NCI-H1417 treated with DMSO at 0.1 percent for 48 hours (cell line): ENCODE results near the gene PCNX2.
"Not testable (repeated sequence)": the region's sequence is repeated elsewhere in the genome, so short reads cannot be mapped to it uniquely, and the experiment has no call there.

Experiments used
- DNase-seq: peaks from one replicate; lab custom pipeline; 2025; lab: John Stamatoyannopoulos, UW

PCNX2 gene

GRCh38 chr1:233224311-233224710 lies 71.2 kb downstream of the PCNX2 start:
- no peak for DNase-seq

GRCh38 chr1:233217832-233218231 lies 77.7 kb downstream of the PCNX2 start:
- no peak for DNase-seq

GRCh38 chr1:233216009-233216408 lies 79.5 kb downstream of the PCNX2 start:
- DNase-seq, result no peak

DNA sequence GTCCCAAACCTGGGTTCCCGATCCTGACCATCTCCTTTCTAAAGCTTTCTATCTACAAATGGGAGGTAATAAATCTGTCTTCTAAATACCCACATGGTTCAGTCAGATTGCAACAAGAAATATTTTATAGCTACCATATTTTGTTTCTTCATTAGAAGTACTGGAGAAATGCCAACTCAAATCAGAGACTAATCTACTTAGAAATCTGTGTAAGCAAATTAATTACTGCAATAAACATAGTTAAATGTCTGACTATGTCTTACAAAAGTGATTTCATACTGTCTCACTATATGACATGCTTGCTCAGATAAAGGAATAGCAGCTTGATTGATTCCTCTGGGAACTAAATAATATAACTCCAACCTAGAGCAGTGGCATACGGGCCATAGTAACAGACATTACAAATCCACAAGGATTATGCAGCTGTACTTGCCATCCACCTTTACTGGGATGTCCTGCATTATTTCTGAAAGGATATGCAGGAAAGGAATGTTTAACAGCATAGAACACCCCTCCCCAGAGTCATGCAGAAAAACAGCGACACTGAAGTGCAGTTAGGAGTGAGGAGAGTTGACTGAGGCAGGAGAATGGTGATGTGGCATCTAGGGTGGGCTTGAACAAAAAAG lies 80.3 kb downstream of the PCNX2 start:
- DNase-seq, result no peak

DNA sequence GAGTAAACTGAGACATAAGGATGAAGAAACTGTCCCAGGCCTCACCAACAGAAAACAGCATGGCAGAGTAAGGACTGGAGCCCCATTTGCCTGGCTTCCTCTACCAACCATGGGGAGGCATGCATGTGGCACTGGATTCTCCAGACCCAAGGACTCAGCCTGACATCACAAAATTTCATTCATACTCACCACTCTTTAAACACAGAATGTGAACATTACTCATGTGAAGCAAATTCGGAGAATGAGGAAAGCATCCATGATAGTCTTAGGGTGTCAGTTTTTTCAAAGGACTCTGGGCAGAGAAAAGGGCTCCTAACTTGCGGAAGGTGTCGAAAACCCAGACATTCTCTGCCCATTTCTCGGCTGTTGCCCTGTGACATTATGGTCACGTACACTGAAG lies 83.9 kb downstream of the PCNX2 start:
- DNase-seq, result no peak

DNA sequence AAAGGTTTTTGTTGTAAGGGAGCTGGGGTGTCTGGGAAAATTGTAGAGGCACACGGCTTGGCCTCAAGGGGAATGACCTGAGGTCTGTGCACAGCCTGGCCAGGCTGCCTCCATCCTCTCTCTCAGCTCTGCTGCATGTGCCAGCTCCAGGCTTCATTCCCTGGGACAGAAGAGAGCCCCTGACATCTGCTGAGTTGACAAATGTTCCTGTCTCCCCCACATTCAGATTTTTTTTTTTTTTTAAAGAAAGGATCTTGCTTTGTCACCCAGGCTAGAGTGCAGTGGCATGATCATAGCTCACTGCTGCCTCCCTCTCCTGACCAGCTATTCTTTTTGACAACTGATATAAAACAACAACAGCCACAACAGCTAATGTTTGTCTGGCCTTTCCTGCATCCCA lies 84.4 kb downstream of the PCNX2 start:
- DNase-seq, result no peak

DNA sequence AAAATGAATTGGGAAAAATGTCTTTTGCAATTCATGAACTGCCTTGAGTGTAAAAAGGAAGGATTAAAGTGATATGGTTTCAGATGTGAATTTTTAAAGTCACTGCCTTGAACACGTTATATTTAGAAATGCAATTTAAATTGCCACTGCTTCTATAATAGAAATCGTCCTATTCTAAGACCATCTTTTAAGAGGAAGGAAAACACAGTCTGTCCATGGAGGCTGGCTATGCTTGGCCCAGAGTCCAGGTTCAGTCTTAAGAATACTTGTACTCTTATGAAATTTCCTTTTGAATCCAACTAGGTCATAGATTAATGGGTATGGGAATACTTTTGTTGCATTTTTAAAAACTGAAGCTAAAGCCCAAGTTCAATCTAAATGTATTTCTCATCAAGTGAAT lies 86.0 kb downstream of the PCNX2 start:
- no peak for DNase-seq

GRCh38 chr1:233208687-233209086 lies 86.8 kb downstream of the PCNX2 start:
- DNase-seq, result no peak

- no peak for DNase-seq
These were observed 97.6 kb downstream of the PCNX2 start for GRCh38 chr1:233197940-233198339.

GRCh38 chr1:233193741-233194140 lies 101.8 kb downstream of the PCNX2 start:
- no peak for DNase-seq

DNA sequence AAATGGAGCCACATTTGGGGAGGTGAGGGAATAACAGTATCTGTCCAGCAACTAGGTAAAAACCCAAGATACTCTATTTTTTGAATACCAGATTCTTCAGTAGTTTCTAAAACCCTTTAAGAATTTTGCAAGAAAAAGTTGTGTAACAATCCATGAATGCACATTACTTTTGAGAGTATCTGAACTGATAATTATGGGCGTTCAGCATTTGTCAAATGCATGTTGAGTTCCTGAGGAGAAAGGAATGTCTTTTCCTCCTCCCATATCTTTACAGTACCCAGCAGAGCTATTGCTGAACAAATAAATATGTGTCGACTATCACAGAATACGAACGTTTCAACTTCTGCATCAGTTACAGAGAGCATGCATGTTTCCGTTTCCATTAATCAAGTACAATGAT lies 104.5 kb downstream of the PCNX2 start:
- no peak for DNase-seq

GRCh38 chr1:233189526-233189925 lies 106.0 kb downstream of the PCNX2 start:
- DNase-seq, result no peak

- DNase-seq, result no peak
These were observed 107.5 kb downstream of the PCNX2 start for GRCh38 chr1:233188061-233188460.

DNA sequence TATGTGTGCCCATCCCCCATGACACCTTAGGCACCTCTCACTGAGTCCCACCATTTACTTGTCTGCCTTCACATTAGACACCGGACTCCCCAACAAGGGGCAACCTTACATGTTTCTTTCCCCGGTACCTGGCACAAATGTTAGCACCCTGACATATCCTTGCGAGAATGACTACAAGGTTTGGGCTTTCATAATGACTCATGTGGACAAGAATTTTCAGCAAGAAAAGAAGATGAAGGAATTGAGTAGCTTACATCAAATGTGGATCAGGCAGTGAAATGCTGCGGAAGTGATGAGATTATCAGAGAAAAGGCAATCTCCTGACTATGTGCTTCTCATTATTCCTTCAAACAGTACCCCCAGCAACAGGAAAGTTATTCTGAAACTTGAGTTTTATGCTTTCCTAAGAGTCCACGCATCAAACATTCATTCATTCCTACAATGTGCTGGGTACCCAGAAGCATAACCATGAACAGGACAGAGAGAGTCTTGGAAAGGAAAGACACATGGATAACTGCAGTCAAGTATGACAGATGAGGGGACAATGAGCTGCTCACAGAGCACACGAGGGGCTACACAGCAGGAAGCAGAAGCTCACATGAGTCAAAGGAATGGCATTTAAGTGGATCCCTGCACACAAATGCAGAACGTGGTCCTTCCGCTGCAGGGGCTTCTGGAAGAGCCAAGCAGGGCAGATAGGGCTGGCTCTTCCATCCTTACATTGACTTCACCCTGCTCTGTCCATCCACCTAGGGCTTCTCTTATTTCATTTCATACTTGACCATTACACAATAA lies 112.1 kb downstream of the PCNX2 start:
- no peak for DNase-seq

- DNase-seq, result no peak
These were observed 112.9 kb downstream of the PCNX2 start for GRCh38 chr1:233182587-233182986.

GRCh38 chr1:233180641-233181364 lies 114.7 kb downstream of the PCNX2 start:
- DNase-seq, result no peak

- DNase-seq, result not testable (repeated sequence)
These were observed 115.9 kb downstream of the PCNX2 start for GRCh38 chr1:233179638-233180037.

GRCh38 chr1:233172201-233172600 lies 123.3 kb downstream of the PCNX2 start:
- DNase-seq, result no peak

DNA sequence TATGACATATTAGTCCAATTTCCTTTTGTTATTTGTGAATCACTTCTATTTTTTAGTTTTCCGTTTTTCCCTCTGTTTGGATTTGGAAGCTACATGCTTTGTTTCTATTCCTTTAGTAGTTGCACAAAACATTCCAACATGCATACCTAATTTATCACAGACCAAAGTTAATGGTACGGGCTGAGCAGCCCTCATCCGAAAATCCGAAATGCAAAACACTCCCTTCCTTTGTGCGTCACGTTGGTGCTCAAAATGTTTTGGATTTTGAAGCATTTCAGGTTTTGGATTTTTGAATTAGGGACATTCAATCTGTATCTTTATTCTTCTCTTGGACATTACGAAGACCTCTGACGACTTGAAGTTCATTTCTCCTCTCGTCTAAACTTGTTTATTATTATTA lies 124.8 kb downstream of the PCNX2 start:
- DNase-seq, result no peak

DNA sequence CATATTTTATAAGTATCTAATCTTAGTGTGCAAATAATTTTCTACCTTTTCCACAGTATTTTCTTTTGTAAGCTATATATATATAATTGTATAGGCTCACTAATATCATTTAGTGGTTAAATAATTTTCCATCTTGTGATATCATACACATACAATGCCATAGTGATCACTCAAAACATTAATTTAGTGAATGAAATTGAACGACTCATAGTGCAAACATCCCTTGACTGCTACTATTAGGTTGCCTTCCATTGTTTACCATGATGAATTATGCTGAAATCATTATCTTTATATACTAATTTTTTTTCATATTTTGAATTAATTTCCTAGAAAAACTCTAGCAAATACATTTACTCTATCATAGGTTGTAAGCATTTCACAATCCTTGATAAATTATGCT lies 127.1 kb downstream of the PCNX2 start:
- no peak for DNase-seq

DNA sequence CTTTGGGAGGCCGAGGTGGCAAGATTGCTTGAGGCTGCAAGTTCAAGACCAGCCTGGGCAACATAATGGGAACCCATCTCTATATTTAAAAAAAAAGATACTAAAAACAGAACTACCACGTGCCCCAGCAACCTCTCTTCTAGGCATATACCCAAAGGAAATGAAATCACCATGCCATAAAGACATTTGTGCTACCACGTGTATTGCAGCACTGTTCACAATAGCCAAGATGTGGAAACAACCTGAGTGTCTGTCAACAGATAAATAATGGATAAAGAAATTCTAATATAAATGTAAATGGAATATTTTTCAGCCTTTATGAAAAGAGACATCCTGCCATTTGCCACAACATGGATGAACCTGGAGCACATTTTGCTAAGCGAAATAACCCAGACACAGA lies 128.6 kb downstream of the PCNX2 start:
- no peak for DNase-seq

DNA sequence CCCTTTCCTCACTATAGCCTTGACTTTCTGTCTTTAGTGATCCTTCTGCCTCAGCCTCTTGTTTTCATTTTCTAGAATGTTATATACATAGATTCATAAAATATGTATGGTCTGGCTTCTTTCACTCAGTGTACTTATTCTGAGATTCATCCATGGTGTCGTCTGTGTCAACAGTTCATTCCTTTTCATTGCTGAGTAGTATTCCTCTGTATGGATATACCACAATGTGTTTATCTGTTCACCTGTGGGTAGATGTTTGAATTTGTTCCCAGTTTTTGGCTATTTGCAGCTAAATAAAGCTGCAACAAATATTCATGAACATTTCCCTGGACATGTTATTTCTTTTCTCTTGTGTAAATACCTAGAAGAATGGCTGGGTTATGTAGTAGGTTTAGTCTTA lies 131.8 kb downstream of the PCNX2 start:
- no peak for DNase-seq

GRCh38 chr1:233158322-233158721 lies 137.2 kb downstream of the PCNX2 start:
- DNase-seq, result no peak
